HG03095 (cell line): ENCODE measurements around the gene PPP4R4.
"Not testable (repeated sequence)": the region's sequence is repeated elsewhere in the genome, so short reads cannot be mapped to it uniquely, and the experiment has no call there.

Experiments
- ATAC-seq: cut with Tn5 transposase; IDR thresholded peaks from one replicate; pipeline ENCODE4 v1.9.1; 2021; ENCODE audit warnings: moderate library complexity; ENCODE audit not compliant: unreplicated experiment

The PPP4R4 gene

DNA sequence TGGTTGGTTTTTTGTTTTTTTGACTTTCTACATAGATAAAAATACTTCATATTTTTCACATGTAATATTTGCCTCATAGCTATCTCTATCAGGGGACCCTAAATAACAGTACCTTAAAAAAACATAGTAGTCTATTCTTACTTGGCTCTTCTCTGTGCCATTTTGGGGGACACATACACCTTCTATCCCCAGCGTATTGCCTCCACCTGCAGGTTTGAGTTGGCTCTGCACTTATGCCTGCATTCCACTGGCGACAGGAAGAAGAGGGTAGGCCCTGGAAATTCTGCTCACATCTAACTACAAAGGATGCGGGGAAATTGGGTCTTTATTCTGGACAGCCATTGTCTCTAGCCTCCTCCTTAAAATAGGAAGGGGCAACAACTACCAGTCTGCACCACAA lies 30.9 kb upstream of the PPP4R4 start:
- no peak for ATAC-seq

DNA sequence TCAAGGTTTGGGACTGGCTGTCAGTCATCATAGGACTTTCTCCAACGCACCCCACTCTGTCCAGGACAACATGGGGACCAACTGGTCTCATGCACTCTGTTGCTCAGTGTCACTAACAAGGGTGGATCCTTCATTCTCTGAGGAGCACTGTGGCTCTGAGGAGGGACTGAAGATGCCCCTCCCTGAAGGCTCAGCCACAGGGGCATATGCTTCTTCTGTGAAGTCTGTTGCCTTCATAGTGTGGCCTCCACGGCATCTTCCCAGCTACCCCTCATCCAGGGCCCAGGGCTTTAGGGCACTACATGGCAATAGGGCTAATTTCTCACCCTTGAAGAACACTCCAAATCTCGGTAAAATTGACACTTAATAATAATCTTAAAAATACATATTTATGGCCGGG lies 30.4 kb upstream of the PPP4R4 start:
- no peak for ATAC-seq

DNA sequence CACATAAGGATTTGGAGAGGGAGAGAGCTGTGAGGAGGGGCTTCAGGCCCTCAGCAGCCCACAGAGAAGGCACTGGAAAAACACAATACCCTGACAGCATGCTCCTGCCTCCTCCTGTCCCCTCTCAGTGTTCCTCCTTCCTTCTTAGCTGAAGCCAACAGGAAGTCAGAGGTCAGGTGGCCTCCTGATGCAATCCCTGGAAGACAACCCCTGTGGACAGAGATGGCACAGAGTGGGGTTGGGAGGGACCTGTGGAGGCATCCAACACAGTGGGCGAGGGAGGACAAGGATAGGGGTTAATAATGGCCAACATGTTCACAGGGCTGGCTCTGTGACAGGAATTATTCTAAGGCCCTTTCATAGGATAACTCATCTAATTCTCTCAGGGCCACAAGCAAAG lies 29.4 kb upstream of the PPP4R4 start:
- no peak for ATAC-seq

DNA sequence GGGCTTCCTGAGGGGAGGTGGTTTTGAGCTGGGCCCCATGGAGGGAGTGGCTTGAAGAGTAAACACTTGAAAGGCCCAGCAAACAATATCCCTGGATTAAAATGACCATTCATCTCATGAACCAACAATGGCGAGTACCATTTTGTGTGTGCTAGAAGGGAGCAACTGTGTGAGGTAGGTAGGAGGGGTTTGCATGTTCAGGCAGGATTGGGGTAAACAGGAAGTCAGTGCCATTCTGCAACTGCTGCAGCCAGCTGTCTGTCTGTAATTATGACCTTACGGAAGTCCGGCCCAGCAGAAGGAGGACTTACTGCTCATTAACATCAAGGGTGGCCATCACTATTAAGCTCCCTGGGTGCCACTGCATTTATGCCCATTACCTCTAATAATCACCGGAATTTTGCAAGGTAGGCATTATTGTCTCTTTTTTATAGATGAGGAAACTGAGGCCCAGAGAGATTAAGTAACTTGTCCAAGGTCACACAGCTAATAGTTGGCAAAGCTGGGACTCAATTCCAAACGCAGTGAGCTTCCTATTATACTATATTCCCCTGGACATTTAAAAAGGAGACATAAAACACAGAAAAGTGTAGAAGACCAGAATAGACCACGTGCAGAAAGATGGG lies 28.1 kb upstream of the PPP4R4 start:
- no peak for ATAC-seq

DNA sequence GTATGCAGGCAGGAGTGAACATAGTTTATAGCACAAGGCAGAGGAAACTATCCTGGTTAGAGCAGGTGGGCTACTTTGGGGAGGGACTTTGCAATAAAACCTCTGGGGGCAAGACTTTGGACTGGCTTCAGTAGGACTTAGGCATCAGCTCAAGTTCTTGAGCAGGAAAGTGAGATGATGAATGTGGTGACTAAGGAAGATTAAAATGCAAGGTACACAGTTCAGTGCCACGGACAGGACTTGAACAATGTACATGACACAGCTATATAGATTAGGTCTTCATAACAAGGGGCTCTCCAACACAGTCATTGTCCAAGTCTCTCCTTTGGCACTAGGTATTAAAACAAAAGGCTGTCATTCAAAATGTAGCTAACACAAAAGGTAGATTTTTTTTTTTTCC lies 21.4 kb upstream of the PPP4R4 start:
- no peak for ATAC-seq

DNA sequence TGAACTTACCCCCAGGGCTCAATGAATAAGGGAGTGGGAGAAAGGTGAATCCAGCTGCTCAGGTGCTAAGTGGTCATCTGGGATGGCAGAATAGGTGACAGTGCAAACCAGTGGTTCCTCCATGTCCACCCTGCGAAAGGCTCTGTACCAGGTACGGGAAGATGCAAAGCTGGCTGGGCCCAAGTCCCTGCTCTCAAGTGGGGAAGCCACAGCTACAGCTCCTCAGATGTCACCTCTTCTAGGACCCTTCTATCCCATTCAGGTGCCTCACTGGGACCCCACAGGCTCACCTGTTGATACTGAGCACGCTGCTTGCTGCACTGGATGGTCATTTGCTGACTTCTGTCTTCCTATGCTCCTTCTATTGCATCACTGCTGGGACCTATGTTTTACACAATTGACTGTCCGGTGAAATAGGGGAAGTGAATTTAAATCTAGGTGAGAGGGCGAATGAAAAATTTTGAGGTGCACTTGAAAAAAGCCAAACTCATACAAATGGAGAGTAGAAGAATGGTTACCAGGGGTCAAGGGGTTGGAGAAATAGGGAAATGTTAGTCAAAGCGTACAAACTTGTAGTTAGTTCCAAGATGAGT lies 20.3 kb upstream of the PPP4R4 start:
- no peak for ATAC-seq

DNA sequence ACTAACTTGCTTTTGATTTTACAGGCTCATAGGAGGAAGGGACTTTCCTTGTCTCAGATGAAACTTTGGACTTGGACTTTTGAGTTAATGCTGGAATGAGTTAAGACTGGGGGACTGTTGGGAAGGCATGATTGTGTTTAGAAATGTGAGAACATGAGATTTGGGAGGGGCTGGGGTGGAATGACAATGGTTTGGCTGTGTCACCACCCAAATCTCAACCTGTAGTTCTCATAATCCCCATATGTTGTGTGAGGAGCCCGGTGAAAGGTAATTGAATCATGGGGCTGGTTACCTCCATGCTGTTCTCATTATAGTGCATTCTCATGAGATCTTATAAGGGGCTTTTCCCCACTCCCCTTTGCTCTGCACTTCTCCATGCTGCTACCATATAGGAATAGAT lies 18.0 kb upstream of the PPP4R4 start:
- ATAC-seq, result not testable (repeated sequence)

DNA sequence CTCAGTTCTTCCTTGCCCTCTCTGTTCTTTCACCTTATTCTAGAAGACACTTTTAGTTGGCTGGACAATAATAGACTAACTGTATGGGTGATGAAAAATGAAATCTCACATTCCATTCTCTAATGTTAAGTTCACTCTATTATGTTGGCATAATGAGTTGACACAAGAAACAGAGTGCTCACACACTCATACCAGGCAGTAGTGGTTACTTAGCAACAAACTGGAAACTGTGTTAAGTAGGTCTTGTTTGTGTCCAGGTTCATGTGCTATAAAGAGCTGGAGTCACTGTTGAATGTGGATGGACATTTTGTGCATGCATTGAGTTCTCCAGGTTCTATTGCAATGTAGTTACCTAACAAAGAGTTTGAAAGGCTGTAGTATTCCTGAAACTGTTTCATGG lies 16.9 kb upstream of the PPP4R4 start:
- no peak for ATAC-seq

DNA sequence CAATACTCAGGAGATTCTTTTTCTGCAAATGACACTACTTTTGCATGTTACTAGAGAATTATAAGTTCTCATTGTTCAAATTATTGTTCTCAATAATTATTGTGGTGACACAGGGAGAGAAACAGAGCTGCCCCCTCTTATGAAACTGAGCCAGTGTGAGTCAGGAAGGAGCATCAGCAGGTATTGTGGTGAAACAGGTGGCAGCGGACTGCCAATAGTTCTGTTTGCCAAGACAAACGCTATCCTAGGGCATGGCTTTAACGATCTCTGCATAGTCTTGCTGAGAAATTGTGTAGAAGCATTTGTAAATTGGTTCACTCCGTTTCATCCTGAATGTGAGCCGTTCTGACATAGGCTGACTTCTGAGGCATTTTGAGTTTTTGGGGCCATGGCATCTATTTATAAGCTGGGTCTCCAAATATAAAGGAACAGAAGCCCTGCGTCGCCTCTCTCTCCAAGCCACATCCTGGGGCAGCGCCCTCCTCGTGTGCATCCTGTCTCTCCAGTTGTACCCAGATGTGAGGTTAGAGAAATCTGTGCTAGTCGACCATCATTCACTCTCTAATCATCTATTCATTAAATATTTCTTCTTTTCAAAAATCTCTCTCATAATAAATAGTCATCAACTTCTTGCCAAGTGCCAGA lies 15.8 kb upstream of the PPP4R4 start:
- ATAC-seq, result no peak

DNA sequence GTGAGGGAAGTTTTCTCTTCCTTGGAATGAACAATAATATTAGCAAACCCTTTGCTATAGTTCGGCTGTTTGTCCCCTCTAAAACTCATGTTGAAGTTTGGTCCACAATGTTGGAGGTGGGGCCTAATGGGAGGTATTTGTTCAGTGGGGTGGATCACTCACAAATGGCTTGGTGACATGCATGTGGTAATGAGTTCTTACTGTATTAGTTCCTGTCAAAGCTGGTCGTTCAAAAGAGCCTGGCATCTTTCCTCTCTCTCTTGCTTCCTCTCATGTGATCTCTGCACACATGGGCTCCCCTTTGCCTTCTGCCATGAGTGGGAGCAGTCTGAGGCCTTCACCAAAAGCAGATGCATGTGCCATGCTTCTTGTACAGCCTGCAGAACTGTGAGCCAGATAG lies 13.1 kb upstream of the PPP4R4 start:
- ATAC-seq, result no peak

DNA sequence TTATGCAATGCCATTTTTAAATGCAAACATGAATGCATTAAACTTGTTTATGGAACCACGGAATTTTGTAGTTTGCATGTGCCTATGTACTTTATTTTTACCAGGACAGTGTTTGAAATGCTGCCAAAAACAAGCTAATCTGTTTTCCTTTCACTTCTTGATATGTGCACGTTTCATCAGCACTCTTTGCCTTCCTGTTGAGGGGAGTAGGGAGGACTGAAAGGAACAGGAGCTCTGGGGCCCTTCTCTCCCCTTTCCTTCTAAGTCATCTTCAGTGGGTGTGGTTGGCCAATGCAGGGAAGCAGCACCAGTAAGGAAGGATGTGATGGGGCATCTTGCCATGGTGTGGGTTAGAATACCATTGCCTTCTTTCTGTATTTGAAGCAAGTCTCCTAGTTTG lies 12.1 kb upstream of the PPP4R4 start:
- ATAC-seq, result no peak

DNA sequence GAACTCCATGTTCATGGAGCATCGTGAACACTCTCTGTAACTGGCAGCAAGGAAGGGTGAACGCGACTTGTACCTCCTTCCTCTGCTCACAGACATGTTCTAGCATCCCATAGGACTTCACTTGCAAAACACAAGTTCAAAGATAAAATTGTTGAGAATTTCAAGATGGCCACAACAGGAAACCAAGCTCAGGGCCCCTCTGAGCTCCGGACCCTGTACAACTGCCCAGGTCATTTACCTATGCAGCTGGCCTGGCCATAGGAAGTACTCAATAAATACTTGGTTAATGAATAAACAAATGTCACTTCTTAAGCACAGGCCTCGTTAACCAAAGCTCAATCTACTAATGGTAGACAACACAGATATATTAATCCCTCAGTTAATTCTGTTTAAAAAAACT lies 11.7 kb upstream of the PPP4R4 start:
- no peak for ATAC-seq

DNA sequence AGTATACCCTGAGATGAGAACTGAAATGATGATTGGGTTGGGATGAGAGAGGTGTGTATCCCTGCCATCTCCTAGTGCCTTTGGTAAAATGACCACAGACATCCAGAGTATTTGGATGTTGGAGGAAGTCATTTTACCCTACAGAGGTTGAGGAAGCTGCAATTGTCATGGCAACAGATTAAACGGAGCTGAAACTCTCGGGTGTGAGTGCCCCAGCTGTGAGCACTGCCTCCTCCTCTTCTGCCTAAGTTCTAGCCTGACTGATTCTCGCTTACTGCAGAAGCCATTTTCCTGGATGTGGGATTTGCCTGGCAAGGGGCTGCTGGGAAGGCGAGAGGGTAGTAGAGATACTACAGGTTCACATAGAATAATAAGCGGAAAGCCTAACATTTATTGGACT lies 10.3 kb upstream of the PPP4R4 start:
- ATAC-seq, result no peak

DNA sequence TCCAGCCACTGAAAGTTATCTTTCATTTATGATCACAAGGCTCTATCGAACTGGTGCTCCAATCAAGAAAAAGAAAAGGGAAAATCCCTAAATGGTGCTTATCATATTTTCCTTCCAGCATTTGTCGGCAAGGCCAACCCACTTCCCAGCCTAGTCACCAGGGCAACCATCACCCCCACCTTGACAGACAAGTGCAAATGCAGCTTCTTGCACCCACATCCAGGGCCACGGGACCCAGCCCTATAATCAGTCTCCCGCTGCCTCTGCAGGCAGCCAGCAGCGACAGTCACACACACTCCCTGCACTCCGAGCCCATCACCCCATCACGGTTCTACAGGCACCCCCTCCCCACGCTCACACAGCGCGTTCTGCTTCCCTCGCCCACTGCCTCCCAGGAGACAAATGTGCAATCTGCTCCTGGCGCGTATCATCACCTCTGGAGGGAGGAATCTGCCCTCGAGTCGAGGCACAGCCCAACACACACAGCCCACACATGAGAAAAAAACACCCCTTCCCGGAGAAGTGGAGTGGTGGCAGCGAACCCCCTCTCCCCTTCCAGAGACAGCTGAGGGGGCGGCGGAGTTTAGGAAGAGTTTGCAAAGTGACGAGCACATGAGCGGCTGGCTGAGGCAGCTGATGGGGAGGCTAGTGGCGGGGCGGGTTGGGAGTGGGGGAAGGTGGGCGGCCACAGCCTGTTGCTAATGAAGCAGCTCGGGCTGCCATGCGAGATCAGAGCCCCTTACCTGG lies 9.3 kb upstream of the PPP4R4 start:
- ATAC-seq, result no peak

DNA sequence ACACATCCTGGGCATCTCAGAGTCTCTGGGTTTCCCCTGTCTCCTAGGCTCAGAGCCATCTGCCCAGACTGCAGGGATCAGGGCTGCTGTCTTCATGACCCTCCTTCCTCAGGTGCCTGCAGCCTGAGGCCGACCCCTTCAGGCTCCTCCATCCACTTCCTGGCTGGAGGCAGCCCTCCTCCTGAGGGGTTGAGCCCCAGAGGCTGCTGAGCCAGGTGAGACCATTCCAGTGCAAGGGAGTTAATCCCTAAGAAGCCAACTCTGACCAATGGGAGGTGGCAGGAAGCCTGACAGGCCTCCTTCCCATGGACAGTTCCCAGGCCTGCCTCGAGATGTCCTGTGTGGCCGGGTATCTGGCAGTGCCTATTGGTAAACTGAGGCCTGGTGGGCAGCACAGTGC lies 8.4 kb upstream of the PPP4R4 start:
- no peak for ATAC-seq

DNA sequence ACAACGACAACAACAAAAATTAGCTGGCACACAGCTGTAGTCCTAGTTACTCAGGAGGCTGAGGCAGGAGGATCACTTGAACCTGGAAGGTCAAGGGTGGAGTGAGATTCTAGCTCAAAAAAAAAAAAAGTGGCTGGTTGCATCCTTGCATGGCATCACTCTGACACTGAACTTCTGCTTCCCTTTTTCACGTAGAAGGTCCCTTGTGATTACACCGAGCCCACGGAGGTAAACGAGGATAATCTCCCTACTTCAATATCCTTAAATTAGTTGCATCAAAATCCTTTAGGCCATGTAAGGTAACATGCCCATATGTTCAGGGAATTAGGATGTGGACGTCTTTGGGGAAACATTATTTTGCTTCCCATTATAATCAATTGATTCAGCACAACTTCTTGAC lies 4.0 kb upstream of the PPP4R4 start:
- ATAC-seq, result no peak

DNA sequence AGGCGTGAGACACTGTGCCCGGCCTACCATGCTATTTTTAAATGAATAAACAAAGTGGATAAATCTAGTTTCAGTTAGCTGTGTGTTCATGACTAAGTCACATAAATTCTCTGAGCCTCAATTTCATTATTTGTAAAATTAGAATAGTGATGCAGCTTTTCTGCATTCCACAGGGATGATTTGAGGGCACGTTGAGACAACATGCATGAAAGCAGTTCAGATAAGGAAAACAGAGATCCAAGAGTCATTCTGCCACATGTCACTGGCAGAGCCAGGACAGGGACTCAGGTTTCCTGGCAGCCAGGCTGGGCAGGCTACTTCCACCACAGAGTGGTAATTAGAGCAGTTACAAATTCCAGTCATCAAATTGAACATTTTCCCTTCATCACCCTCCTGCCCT lies 2.9 kb upstream of the PPP4R4 start:
- ATAC-seq, result no peak

DNA sequence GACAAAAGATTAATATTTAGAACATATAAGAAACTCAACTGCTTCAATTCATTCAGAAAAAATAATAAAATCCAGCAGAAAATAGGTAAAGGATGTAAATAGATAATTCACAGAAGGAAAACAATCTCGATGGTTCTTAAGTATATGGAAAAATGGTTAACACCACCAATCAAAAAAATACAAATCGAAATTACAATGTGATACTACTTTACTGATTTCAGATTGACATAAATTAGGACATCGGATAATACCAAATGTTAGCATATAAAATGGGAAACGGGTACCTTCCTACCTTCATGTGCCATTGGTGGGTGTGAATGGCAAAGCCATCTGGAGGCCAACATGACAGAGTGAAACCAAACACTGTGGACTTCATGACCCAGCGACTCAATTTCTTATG lies 1.6 kb upstream of the PPP4R4 start:
- no peak for ATAC-seq

DNA sequence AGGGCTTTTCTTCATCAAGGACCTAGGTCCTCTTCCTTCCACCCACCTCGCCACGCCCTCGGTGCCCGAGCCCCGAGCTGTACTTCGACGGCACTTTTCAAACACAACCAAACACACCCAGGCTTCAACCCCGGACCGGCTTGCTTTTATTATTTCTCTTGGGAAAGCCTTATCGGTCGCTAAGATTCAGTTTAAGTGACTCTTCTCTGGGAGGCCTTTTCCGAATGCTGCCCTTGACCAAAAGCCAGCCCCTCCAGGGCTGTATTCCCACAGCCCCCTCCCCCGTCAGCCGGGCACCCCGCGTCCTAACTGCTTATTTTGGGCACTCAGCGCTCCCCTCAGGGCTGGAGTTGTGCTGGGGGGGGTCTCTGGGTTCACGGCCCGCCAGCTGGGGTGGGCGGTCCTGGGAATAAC lies 644 bp upstream of the PPP4R4 start:
- no peak for ATAC-seq

DNA sequence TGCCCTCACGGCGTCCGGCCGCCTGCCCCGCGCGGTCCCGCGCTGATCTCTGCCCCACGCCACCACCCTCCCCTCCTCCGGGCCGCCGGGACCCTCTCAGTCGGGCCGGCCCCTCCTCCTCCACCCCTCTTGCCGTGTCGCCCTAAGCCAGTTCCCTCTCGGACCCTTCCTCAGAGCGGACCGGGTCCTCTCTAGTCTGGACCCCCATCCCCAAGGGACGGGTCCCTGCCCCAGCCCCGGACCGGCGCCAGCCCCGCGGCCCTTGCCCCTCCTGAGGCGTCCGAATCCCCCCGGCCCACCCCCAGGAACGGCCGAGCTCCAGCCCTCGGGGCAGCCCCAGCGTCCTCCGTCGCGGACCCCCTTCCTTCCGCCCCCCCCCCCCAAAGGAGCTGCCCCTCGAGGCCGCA lies 485 bp downstream of the PPP4R4 start:
- ATAC-seq, result no peak

DNA sequence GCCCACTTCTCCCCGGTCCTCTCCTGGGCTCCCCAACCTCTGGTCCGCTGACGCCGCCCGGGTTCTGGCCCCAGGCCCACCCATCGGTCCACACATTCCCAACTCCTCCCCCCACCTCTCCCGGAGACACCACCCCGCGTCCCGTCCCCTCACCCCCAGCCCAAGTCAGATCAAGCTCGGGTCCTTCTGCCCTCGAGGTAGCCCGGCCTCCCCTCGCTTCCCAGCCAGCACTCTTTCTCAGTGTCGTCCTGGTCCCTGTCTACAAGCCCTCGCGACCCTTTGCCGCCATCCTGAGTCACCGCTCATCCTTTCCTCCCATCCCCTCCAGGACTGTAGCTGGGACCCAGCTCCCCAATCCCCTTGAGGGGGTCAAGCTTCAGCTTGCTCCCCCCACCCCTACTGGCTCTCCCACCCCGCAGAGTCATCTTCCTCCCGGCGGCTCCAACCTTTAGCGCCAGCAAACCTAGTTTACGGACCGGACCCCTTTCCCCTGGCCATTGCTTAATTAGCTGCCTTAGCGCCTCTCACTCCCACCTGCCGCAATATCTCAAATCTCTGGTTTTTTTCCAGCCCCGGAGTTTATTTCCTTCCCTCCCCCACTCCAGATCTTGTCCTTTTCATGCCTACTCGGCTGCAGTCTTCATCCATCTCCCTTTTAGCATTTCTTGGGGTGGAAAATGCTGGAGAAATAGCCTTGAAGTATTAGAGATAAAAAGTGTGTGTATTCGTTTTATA lies 1.1 kb downstream of the PPP4R4 start:
- ATAC-seq, result no peak
